ENCODE measurements around the gene ZNF208.
"Not testable (repeated sequence)": the region's sequence is repeated elsewhere in the genome, so short reads cannot be mapped to it uniquely, and the experiment has no call there.

ZNF208 gene

DNA sequence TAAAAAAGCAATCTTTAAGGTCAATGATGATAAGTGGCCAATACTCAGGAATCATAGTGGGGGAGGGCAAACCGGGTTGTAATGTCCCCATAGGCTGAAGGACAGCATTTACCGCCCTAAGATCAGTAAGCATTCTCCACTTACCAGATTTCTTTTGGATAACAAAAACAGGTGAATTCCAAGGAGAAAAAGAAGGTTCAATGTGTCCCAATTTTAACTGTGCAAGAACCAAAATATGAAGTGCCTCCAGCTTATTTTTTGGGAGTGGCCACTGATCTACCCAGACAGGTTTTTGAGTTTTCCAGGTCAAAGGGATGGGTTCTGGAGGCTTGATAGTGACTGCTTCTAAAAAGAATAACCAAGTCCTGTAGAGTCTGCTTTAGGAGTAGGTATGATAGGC lies 125.2 kb downstream of the ZNF208 start:
- not testable (repeated sequence) for FAIRE-seq; DNase-seq (ENCODE audit: insufficient read length, low spot score)

DNA sequence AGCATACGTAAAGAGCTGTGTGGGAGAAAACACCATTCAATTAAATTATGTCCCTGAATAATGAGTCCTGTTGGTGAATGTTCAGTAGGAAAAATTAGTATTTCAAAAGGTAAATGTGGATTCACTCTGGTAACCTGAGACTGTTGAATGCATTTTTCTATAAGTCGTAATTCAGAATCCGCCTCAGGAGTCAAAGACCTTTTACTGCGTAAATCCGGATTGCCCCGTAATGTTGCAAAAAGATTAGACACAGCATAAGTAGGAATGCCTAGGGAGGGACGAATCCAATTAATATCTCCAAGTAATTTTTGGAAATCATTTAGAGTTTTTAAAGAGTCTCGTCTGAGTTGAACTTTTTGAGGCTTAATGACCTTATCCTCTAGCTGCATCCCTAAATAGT lies 126.0 kb downstream of the ZNF208 start:
- FAIRE-seq; DNase-seq (ENCODE audit: insufficient read length, low spot score): not testable (repeated sequence)

DNA sequence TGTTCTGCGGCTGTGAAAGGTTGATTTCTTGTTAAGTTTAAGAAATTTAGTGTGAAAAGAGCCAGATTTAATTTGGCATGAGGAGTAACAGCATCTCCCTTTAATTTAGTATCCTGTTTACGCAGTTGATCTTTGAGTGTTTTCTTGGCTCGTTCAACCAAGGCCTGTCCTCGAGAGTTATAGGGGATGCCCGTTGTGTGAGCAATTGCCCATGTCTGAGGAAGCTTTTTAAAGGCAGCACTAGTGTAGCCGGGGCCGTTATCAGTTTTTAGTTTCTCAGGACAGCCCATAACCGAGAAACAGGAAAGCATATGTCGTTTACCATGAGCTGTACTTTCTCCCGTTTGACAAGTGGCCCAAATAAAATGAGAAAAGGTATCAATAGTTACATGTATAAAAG lies 127.2 kb downstream of the ZNF208 start:
- FAIRE-seq, result no peak
- DNase-seq (ENCODE audit: insufficient read length, low spot score), result no peak
